GM10248 (cell line): Measurements from ENCODE around the gene ANGPTL2.

Experiments used
- CTCF ChIA-PET: fragments of 300-600 bp; sonication (Branson Sonifier 250); formaldehyde crosslinking; extraction: SDS; loops from one replicate; lab custom pipeline; 2021; ENCODE audit warnings: antibody characterized with exemption; lab: Yijun Ruan, JAX
- POLR2A ChIA-PET: fragments of 350-650 bp; sonication (Branson Sonifier 250); formaldehyde crosslinking; extraction: SDS; loops from one replicate; lab custom pipeline; 2020; ENCODE audit warnings: antibody characterized with exemption; lab: Yijun Ruan, JAX
- DNase-seq: peaks from one replicate; pipeline ENCODE4 v3.0.0; 2012; ENCODE audit errors: extremely low spot score
- TF ChIP-seq, protein P1 (sequence below): IDR thresholded peaks from 2 replicates; pipeline ENCODE4 v1.5.1; 2012; ENCODE audit warnings: mild to moderate bottlenecking, low read depth; ENCODE audit errors: extremely low read depth, missing control alignments, control extremely low read depth

The ANGPTL2 gene

DNA sequence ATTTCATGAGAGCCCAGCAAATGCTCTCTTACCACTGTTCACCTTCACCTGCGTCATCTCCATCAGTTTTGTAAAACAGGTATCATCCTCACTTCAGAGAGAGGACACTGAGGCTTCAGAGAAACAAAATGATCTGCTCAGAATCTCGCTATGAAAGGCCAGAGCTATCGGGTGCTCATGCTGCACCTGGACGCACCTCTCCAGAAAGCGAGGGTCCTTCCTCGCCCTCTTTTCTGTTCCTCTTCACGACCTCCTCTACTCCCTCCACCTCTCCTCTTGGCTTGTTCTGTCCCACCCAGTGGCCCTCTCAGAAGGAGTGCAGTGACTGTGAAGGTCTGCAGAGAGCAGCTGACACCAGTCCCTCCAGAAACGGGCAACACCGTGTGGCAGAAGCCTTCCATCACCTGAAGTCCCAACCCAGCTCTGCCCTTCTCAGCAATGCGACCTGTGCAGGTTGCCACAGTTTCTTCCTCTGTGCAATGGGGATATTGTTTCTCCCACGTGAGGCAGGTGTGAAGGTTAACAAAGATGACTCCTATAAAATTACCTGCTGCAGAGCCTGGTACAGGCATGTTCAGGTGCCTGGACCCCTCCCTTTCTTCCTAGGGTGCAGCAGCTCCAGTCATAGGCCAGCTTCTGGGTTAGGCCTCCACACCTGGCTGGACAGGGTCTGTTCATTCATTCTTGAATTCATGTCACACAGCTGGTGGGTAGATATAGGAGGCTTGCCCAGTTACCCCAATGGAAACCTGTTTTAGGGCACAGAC, 45.3 kb upstream of the ANGPTL2 start:
- POLR2A ChIA-PET: no interaction called here
- CTCF ChIA-PET: interaction anchor here (1.5 to 4.1 kb wide), 3 partner anchors 16 to 33 kb away, joined by 4 to 23 read pairs (median 5); no protein-coding TSS in a partner anchor
- DNase-seq: no peak
- TF ChIP-seq, protein P1, sequence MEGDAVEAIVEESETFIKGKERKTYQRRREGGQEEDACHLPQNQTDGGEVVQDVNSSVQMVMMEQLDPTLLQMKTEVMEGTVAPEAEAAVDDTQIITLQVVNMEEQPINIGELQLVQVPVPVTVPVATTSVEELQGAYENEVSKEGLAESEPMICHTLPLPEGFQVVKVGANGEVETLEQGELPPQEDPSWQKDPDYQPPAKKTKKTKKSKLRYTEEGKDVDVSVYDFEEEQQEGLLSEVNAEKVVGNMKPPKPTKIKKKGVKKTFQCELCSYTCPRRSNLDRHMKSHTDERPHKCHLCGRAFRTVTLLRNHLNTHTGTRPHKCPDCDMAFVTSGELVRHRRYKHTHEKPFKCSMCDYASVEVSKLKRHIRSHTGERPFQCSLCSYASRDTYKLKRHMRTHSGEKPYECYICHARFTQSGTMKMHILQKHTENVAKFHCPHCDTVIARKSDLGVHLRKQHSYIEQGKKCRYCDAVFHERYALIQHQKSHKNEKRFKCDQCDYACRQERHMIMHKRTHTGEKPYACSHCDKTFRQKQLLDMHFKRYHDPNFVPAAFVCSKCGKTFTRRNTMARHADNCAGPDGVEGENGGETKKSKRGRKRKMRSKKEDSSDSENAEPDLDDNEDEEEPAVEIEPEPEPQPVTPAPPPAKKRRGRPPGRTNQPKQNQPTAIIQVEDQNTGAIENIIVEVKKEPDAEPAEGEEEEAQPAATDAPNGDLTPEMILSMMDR: no peak

DNA sequence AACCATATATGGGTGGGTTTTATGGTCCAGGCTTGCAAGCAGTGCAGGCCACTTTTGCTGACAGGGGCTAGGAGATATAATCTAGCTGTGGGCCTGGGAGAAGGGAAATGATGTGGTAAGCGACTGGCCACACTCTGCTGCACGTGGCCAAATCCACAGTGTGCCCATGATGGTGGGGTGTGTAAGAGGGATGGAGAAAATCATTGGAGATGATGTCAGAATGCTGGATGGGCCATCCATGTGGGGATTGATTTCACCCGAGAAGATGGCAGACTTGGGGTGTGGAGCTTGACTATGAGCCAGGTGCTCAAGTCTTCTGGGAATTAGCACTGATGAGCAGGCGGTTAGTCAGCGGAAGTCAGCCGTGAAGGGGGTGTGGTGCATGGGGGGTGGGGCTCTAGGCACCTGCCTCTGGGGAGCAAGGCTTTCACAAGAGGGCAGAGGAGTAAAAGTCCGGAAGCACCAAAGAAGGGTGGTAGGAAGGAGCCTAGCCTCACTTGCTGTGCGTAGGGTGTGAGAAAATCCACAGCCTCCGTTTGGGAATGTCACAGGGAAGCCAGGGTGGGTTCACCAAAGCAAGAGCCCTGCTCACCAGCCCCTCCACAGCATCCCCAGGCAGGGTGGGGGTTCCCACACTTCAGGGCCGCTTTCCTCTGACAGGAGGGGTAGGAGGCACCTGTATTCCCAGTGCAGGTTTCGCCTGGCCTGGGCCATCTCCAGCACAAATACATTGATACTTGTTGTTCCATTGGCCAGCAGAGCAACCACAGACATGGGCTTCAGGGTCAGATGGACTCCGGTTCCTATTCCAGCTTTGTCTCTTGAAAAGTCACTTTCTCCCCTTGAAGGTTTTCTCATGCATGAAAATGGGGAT, 44.5 kb upstream of the ANGPTL2 start:
- DNase-seq: peak; percentile 77
- TF ChIP-seq, protein P1: no peak
- CTCF ChIA-PET: interaction anchor here (0.7 to 4.1 kb wide), 9 partner anchors 8 to 200 kb away, joined by 3 to 23 read pairs (median 4); no protein-coding TSS in a partner anchor
- POLR2A ChIA-PET: interaction anchor here (0.6 to 0.7 kb wide), 4 partner anchors 12 to 27 kb away, joined by 3 to 7 read pairs (median 6); no protein-coding TSS in a partner anchor

GRCh38 chr9:127166111-127166510, 43.7 kb upstream of the ANGPTL2 start:
- no peak for DNase-seq
- ChIA-PET POLR2A (interaction anchor here (0.6 to 0.7 kb wide), 2 partner anchors 11 to 15 kb away, joined by 6 to 7 read pairs; no protein-coding TSS in a partner anchor), CTCF (interaction anchor here (0.9 to 2.4 kb wide), 9 partner anchors 9 to 200 kb away, joined by 3 to 7 read pairs (median 4); no protein-coding TSS in a partner anchor)
- TF ChIP-seq, protein P1: no peak

DNA sequence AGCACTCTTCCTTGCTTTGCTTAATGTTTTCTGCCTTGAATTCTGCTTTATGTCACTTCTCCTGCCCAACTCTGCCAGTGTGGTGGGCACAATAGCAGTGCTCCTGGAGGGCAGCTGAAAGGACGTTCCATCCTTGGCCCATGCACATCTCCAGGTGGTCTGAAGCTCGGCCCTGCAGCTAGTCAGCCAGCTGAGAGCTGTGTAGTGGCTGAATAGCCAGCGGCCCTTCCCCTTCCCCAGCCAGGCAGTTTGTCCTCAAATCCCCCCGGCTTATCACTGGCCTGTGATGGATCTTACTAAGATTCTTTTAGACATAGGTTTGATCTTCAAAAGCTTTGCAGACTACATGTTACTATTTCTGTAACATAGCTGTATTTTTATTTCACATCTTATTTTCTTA, 42.7 kb upstream of the ANGPTL2 start:
- TF ChIP-seq, protein P1: no peak
- ChIA-PET CTCF (interaction anchor here (0.9 to 2.4 kb wide), 4 partner anchors 9 to 46 kb away, joined by 3 to 7 read pairs (median 3); no protein-coding TSS in a partner anchor), POLR2A (no interaction called here)
- DNase-seq: no peak

- ChIA-PET POLR2A (no interaction called here), CTCF (interaction anchor here (1.7 to 2.7 kb wide), 3 partner anchors 10 to 35 kb away, joined by 4 to 11 read pairs (median 8); no protein-coding TSS in a partner anchor)
- no peak for DNase-seq
- TF ChIP-seq, protein P1: no peak
Measured at GRCh38 chr9:127163409-127163808, 41.0 kb upstream of the ANGPTL2 start.
